HG02870 (cell line): ENCODE results near the gene ADAMTS16.

Experiments used
- ATAC-seq: cut with Tn5 transposase; IDR thresholded peaks from one replicate; pipeline ENCODE4 v1.9.1; 2021; ENCODE audit warnings: mild to moderate bottlenecking, moderate library complexity; ENCODE audit not compliant: unreplicated experiment

ADAMTS16 gene

GRCh38 chr5:5140479-5141338 lies 579 bp downstream of the ADAMTS16 start:
- no peak for ATAC-seq

DNA sequence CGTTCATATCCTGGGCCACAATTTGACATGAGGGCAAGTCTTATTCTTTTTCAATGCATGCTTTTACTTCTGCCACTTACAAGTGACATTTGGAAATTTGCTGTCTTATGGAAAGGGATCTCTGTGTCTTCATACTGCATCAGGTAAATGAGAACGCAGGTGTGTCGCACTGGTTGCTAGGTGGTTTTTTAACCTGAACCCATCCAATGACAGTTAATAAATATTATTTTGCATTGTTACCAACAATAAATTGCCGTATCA lies 1.1 kb downstream of the ADAMTS16 start:
- no peak for ATAC-seq

- ATAC-seq, result no peak
Measured at GRCh38 chr5:5141625-5142525, 1.7 kb downstream of the ADAMTS16 start.

GRCh38 chr5:5144441-5144840 lies 4.3 kb downstream of the ADAMTS16 start:
- no peak for ATAC-seq

- ATAC-seq, result no peak
Measured at GRCh38 chr5:5145651-5146529, 5.8 kb downstream of the ADAMTS16 start.

- ATAC-seq, result no peak
Measured at GRCh38 chr5:5146530-5147160, 6.5 kb downstream of the ADAMTS16 start.

- no peak for ATAC-seq
Measured at GRCh38 chr5:5149154-5149553, 9.0 kb downstream of the ADAMTS16 start.

DNA sequence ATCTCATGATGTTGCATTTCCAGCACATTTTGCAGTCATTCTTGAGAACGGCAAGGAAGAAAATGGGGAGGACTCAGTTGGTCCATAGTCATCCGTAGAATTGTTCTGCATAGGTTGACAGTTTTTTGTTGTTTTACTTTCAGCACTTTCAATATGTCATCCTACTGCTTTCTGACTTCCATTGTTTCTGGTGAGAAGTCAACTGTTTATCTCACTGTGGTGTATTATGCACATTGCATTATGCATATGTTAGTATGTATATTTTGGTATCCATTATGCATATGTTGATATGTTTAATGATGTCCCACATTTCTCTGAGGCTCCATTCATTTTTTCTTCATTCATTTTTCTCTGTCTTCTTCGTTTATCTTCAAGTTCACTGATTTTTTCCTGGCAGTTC lies 10.5 kb downstream of the ADAMTS16 start:
- no peak for ATAC-seq

DNA sequence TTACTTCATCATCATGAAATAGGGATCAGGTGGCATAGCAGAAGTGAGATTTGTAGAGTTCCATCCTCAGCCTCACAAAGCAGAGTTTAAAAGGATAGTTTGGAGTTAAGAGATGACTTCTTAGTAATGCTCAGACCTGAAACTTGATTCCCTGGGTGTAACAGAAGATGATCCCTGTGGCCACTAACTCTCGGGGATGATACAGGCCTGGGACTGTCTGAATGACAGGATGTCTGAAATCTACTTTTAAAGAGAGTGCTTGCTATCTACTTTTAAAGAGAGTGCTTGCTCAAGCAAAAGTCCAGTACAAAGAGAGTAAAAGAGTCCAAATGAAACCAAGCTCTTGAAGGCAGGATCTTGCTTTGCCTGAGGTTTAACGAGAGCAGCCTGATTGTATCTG lies 14.6 kb downstream of the ADAMTS16 start:
- ATAC-seq, result no peak

DNA sequence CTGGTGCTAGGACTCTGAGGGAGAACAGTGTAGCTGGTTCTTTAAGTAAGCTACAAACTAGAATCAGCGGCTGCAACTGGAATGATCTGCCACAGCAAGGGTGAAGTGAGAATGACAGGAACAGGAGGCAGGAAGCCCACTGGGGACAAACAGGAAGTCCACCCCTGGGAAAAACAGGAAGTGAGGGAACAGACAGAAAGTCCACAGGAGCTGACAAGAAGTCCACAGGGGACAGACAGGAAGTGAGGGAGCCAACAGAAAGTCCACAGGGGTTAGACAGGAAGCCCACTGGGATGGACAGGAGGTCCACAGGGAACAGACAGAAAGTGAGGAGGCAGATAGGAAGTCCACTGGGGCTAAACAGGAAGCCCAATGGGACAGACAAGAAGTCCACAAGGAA lies 15.5 kb downstream of the ADAMTS16 start:
- ATAC-seq, result no peak

DNA sequence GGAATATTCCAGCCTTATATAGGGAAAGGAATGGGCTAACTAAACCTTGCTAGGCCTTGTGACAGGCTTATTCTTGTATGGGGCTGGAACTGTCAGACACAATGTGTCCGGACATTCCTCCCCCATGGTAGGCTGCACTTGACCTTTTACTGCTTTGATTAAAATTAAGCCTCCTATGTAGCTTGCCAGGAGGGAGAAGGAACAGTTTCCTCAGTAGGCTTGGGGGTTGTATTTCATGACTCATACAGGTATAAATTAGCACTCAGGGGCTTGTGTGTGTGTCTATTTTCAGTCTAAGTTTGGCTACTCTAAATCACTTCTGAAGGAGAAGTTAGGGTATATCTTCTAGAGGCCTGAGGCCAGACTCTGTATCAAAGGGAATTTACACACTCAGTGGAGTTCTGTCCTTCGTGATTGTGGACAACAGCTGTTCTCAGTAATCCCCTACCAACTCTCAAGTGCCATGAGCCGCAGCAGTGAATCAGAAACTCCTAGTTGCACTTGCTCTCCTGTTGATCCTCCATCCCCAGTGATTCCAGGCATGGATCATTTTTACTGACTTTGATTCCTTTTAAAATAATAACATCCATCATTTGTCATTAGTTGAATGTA lies 16.4 kb downstream of the ADAMTS16 start:
- ATAC-seq, result no peak

GRCh38 chr5:5158472-5158895 lies 18.4 kb downstream of the ADAMTS16 start:
- no peak for ATAC-seq

- ATAC-seq, result no peak
Measured at GRCh38 chr5:5159282-5160103, 19.4 kb downstream of the ADAMTS16 start.

DNA sequence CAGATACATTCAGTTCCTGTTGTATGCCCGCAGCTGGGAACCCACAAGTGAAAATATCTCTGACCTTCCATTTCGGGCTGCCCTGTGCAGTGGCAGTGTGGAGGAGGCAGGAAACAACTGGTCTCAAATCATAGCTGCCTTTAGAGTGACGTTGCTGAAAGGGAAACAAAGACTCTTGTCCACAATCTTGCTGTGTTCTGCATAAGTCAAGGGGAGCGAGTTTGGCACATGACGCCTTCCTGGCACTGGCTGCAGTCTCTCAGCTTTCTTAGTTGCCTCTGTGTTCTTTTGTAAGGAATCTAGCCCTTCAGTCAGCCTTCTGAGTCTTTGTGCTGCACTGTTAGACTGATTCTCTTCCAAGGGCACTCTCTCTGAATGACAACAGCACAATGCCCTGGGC lies 24.0 kb downstream of the ADAMTS16 start:
- ATAC-seq, result no peak

DNA sequence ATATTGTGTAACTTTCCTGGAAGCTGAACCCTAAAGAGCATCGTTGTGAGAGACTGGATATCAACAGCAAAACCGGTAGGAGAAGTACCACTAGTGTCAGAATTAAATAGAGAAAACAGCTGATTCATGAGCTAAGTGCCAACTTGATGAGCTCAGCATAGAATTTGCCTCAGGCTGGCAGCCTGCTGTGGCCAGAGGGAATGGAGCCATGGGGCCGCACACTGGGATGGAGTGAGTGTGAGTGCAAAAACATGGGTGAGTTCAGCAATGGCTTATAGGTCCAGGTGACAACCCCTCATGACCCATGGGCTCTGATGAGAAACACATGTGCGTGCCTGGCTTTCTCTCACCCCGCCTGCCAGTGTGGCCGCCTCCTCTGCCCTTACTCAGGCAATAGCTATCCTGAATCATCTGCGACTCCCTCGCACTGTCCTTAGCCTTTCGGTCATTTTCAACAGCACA lies 25.4 kb downstream of the ADAMTS16 start:
- no peak for ATAC-seq

DNA sequence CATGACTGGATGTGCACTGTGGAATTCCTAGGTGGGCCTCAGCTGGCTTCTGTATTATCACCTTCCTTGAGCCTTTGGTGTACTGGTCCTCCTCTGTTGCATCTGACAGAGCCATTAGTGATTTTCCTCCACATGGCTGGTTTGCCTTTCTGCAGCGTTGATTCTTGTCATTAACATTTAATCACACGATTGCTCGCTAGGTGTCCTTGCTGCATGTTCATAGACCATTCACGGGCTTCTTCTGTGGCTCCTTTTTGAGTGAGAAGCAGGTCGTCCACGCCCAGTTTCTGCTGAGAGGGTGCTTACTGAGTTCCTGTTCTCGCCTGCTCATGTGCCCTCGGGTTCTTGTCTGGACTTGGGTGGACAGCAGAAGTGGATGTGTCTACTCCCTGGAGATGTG lies 29.3 kb downstream of the ADAMTS16 start:
- ATAC-seq, result no peak

DNA sequence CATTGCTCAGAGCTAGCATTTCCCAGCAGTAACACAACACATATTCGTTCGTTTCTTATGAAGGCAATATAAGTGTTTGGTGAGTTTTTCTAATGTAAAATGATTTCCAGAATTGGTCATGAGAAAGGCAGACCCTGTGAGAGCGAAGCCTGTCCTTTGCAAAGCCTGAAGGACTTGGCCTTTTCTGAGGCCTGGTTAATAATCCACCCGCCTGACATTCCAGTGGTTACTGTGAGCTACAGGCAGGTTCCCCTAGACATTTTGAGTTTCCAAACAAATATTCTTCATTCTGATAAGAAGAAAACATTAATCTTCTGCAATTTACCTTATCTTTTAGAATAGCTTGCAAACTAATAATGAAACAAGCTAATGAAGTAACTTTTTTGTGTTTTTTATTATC lies 38.0 kb downstream of the ADAMTS16 start:
- no peak for ATAC-seq

DNA sequence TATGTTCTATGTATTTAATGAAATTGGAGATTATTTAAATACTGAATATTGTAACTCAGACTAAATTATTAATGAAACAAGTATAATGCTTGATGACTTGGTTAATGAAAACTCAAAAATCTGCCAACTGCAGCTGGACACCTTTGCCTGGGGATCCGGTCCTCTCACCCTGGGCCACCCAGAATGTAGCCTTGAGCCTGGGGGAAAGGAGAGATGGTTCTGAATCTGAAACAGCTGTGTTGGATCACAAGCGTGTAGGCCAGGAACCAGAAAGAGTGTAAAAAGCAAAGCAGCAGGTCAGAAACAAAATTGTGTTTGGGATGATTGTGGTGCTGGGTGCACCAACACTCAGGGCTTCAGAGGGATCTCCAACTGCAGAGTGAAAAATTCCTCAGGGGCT lies 38.5 kb downstream of the ADAMTS16 start:
- ATAC-seq, result no peak

- ATAC-seq, result no peak
Measured at GRCh38 chr5:5179079-5179478, 38.9 kb downstream of the ADAMTS16 start.
